HL-60/S4 (cell line): ENCODE measurements around the gene FGF14.
"Not testable (repeated sequence)": the region's sequence is repeated elsewhere in the genome, so short reads cannot be mapped to it uniquely, and the experiment has no call there.

Experiments
- in situ Hi-C: fragments of 300-500 bp; cut with MboI; formaldehyde crosslinking; loops from 2 replicates; pipeline ENCODE4 v1.14.3; 2022; ENCODE audit warnings: low sequenced_read_pairs

The FGF14 gene

DNA sequence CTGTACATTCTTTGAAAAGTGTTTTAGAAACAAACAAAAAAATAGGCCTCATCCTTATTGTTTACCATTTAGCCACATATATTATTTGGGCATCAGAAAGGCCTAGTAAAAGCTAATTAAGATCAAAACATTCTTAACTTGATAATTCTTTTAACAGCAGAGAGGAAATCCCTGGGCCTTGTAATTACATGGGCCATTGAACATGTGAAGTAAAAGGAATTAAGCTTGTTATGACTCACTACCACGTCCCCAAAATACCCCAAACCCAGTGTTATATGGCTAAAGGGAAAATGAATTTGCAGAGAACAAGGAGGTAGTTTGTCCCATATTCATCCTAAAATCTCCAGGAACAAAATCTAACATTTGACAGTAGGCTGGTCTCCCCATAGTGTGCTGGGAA lies 509.6 kb downstream of the FGF14 start:
- in situ Hi-C loops: no loop called here

DNA sequence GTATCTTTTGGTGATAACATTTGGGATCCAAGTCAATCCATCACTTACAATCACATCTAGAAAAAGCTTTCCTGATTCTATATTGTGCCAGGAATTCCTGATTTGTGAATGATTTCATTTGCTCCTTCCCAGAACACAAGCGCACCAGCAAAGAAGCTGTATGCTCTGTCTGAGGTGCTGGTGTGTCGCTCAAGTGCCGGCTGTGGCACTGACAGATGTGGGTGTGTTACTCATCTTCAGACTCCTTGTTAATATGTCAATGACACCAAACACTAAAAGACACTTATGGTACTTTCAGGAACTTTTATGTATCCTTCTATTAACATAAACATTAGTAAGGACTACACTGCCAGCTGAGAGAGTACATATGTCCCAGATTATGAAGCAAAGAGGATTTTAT lies 520.3 kb downstream of the FGF14 start:
- in situ Hi-C loops: no loop called here

DNA sequence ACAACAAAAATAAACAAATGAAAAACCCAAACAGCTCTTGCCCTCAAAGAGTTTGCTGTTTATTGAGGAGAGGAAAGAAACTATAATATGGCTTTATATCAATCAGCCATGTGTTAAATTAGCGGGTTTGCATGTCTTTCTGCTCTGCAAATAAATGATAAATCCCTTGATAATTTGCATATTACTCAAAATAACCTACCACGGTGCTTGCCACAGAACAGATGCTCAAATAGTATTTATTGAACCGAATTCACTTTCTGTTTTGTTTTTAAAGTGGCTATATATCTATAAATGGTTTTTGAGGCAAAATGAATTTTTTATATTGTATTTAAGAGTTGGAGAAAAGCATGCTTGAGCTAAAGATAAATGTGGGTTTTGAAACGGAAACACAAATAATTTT lies 521.3 kb downstream of the FGF14 start:
- in situ Hi-C loops: no loop called here

DNA sequence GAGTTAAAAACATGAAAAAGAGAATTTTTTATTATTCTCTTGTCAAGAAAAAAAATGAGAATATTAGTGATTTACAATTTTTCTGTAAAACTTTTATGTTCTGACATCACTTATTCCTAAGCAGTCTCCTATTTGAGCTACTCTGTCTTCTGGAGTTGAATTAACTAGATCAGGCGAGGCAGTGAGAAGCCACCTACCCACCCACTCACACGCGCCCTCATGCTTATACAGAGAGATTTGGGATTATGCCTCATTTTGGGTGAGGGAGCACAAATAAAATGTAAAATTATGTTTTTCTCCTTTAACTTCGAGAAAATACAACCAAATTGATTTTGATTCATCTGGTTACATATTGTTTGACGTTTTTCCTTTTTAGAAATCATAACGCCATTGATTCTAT lies 524.9 kb downstream of the FGF14 start:
- in situ Hi-C loops: no loop called here

DNA sequence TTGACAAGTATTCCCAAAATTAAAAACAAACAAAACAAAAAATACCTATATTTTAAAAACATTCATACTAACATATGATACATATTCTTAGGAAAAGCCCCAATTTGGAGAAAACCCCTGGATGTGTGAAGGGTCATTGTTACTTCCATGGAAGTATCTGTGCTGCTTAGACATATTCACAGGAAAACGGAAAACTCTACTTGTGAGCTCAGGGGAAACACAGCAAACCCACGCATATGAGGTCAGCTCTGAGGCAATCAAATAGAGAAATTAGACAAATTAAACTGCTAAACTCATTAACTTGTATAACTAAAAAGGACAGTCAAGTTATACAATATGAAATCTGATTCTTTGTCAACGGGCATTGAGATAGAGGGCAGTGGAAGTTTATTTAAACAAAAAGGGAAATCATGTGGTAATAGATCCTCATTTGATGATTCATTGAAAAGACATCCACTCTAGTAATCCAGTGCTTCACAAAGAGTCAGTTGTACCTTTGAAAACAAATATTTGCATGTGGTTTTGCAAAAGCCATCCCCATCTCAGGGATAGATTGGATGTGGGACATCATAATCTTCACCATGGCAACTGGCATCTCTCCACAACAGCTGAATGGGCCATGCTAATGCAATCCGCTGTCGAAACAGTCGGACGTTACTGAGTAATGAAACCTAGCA lies 526.0 kb downstream of the FGF14 start:
- in situ Hi-C loops: no loop called here

DNA sequence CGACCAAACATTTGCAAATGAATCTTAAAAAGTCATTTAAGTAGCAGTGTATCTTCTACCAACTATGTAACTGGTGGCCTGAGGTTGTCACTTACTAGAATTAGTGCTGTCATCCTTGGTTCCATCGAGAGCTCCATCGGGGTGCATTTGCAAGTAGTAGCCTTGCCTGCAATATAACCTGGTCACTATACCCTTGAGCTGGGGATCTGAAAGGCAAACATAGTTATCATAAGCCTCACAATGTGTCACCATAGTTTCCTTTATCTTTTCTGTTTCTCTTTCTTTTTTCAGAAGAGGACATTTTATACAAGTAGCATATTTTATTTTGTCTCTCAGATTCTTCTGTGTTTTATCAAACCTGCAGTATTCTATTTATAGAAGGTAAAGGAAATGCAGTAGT lies 526.8 kb downstream of the FGF14 start:
- in situ Hi-C loops: no loop called here

DNA sequence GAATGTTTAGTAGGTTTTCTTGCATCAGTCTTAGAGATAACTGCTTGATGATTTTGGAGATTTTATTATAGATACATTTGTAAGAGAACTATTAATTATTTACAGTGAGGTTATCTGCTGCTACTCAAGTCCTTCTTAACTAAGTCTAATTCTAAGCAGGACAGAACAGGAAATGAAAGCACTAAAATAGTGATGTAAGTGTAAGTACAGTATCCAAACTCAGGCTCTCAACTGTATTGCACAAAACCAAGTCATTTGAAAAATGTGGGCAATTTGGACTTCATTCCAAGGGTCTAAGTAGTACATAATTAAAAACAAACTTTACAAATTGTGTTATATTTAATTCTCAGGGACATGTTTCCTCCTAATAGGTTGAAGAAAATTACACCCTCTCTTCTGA lies 532.3 kb downstream of the FGF14 start:
- in situ Hi-C loops: no loop called here

DNA sequence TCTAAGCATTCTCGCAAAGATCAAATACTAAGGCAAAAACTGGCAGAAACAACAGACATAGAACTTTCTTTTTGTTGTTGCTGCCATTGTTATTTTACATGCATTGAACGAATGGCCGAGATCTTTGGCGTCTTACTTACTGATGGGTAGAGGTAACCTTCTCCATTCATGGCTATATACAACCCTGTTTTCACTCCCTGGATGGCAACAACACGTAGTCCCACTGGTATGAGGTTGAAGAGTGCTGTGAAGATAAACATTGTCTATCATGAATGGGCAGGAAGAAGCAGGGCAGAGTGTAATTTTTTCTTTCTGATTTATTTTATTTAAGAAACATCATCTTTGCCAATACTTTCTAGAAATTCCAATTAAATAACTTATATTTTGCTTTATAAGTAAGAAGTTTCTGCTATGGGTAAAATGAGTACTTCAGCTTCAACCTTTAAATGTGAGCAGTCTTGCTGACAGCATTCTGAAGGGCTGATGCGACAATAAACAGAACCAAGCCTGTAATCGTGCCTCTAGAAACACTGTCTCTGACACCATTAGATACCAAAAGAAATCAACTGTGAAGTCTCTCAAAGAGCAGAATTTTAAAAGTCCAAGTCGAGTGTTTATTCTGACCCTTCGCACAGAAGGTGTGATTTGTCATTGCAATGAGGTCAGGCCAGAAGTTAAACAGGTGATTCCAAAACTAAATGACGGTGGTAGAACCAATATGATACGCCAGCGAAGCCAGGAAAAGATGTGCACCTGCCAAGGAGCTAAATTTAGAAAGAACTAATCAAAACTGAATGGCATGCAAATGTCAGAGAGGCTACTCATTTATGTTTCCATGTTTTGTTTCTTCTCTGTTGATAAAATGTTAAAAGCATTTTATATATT lies 533.0 kb downstream of the FGF14 start:
- in situ Hi-C loops: no loop called here

DNA sequence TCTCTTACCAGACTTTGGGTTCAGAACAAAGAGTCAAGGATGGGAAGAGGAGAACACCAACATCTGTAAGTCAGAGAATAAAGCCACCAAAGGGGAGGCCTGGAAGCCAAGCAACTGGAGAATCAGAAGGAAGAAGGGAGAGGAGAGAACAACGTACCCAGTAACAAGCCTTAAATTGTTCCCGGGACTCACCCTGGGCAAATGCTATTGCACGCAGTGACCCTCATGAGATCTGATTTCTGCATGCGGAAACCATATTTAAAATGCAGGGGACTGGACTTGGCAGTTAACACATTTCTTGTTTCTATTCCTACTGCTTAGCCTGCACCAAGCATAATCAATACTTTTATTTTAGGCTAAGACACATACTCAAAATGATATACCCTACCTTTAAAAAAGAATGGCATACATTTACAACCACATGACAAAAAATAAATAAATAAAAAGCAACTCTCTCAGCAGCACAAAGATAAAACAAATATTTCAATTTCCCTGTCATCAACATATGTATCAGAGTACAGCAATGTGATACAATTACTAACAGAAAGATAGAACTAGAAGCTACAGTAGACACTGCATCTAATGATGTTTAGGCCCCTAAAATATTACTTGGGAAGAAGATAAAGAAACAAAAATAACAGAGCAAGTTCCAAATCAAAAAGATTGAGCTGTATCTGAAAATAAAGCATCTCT lies 534.8 kb downstream of the FGF14 start:
- in situ Hi-C loops: no loop called here

DNA sequence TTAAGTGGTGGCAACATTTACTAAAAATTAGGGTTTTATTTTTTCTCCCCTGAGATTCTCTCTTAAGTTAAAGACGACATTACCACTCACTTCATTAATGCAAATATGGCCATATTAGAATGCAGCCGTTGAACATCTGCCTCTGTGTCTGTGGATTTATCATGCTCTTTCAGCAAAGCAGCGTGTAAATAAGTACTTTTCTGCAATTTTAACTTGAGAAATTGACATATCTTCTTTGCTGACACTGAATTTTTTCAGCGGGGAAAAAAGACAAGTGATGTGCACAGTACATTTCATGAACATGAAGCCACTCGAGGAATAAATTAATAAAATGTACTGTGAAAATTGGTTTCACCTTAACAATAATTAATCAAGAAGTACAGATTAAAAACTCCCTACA lies 543.0 kb downstream of the FGF14 start:
- in situ Hi-C loops: no loop called here

DNA sequence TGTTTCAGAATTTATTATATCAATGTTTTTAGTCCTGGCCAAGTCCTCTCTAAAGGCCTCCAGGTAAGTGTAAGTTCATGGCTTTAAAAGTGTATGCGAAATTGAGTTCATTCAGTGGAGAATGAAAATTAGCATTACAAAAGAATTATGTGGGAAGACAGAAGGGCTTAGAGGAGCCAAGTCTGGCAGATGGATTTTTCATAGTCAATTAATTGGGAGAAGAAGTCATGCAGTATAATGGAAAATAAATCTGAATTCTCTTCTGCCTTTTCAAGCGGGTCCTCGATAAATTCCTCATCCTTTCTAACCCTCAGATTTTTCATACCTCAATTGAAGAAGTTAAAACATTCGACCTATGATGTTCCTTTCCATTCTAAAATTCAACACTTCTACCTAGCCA lies 555.1 kb downstream of the FGF14 start:
- in situ Hi-C loops: no loop called here

DNA sequence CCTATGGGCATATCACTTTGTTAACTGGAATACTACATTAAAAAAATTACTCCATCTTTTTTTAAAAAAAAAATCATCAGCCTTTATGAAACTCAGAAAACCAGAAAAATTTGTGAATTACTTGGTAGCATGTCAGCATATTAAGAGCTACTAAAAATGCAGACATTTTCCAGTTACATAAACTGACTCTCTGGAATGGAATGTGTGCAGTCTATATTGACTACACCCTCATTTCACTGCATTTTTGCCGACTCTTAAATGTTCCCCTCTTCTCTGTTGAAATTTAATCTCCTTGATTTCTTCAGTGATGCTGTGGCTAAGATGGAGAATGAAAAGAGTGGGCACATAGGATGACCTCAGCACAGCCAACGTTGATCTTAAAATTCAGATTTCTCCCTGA lies 555.6 kb downstream of the FGF14 start:
- in situ Hi-C loops: no loop called here

DNA sequence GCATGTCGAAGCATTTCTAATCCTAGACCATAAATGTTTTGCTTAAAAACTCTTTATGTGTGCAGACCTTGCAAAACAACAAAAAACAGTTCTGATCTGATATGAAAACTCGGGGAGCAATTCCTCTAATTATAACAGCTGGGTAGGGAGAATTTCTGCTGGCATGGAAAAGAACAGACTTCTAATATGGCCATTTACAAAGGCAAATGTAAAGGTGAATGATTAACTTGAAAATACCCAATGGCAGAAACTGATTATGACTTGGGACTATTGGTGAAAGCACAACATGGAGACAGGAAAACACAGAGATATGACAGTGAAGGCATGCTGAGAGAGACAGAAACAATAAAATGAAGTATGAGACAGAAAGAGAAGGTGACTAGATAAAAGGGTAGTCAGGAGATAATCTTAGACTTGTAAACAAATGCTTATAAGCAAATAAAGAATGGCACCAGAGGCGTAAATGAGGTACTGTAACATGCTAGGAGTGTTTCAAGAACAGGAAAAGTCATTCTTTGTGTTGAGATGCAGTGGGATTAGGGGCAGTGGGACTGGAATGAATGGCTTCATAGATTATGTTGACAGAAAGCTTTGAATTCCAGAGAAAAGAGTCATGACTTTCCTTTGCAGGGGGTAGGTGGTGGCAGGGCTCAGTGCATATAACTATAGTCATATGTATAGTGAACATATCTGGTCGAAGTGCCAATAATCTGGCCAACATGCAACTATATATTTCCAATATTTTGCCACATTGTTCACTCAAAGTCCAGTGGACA lies 556.4 kb downstream of the FGF14 start:
- in situ Hi-C loops: no loop called here

DNA sequence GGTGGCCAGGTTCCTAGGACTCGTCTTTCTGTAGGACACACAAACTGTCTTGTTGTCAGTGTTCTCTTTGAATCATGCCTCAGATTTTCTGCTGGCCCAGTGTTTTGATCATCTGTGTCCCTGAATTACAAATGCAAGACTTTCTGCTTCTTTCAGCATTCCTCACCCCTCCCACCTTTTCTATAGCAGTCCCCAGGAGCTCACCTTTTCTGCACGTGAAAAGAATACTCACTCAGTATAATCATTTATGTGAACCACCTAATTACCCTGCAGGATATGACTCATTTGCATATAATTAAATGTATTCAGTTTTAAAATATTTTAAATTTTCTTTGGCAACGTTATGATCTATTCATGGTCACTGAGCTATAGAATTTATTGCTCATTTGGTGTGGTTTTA lies 560.1 kb downstream of the FGF14 start:
- in situ Hi-C loops: no loop called here

DNA sequence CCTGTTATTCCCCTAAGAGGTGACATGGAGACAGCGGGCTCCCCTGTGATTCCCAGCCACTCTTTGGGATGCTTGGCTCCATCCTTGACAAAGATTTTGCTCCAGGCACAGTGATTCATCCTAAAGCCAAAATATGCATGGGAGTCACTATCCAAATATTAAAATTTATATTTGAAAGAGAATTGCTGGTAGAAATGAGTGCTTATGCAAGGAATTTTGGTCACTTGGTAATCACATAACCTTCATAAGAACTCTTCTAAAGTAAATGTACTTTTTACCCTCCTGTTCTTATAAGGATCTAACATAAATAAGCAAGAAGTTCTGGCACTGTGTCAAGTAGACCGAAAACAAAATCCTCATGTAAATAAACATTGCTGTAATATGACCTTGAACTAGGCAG lies 563.5 kb downstream of the FGF14 start:
- in situ Hi-C loops: no loop called here

DNA sequence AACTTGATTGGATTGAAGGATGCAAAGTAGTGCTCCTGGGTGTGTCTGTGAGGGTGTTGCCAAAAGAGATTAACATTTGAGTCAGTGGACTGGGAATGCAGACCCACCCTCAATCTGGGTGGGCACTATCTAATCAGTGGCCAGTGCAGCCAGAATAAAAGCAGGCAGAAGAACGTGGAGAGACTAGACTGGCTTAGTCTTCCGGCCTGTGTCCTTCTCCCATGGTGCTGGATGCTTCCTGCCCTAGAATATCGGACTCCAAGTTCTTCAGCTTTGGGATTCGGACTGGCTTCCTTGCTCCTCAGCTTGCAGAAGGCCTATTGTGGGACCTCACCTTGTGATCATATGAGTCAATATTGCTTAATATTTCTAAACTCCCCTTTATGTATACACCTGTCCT lies 564.1 kb downstream of the FGF14 start:
- in situ Hi-C loops: not testable (repeated sequence)

DNA sequence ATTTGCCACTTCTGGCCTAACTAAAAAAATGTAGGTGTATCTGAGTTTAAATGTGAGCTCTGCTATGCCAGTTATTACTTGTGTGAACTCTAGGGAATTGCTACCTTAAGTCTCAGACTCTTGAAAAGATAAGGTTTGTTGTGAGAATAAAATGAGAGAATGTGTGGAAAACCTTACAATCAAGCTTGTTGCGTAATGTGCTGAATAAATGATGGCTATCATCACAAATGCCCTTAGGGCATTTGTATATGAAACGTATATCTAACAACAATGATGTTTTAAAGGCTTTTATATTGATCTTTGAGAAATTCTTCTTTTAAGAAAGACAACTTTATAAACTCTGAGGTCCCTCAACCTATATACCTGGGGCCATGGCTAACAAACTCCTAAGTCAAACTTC lies 564.6 kb downstream of the FGF14 start:
- in situ Hi-C loops: no loop called here

DNA sequence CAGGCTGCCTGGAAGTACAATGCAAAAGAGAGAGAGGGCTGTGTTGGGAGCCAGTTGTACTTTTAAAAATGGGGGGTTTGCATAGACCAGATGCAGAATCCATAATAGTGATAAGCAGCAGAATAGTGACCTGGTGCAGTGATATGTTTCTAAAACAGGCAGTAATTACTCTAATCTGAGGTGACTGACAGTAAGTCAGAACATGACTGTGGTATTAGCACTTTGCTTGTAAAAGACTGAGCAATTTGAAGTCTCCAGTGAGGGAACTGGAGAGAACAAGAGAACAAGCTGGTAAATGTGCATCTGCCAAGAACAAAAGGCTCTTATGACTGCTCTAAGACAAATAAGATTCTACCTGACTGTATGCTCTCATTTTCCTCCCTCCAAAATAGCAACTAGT lies 565.9 kb downstream of the FGF14 start:
- in situ Hi-C loops: no loop called here

DNA sequence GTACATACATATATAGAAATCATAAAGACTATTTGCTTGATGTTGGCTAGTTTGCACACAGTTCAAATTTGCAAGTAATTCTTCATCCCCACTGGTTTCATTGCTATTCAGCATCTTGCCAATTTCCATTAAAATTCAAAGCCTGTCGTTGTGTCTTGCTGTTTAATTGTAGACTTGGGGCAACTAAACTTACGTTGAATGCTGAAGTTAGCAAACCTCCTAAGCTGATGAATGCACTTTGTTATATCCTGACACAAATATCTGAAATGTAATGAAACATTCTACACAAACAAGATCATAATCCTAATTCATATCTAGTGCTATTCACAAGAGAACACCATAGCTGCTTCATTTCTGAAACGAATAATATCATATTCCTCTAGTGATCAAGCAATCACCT lies 568.2 kb downstream of the FGF14 start:
- in situ Hi-C loops: no loop called here

DNA sequence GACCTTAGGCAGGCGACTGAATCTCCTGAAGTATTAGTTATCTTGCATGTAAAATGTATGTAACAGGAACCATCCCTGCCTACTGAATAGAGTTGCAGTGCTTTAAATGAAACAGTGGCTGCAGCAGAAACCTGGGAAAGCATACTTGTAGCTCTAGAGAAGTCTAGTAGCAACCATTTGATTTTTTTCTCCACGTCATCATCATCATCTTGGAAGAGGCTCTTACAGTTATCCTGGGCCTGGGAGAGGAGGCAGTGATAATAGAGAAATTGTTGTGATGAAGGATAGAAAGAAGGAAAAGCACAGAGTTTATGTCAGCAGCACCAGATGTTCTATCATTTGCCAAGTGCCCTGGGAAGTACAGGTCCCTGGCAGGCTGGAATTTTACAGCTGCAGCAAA lies 571.8 kb downstream of the FGF14 start:
- in situ Hi-C loops: no loop called here

DNA sequence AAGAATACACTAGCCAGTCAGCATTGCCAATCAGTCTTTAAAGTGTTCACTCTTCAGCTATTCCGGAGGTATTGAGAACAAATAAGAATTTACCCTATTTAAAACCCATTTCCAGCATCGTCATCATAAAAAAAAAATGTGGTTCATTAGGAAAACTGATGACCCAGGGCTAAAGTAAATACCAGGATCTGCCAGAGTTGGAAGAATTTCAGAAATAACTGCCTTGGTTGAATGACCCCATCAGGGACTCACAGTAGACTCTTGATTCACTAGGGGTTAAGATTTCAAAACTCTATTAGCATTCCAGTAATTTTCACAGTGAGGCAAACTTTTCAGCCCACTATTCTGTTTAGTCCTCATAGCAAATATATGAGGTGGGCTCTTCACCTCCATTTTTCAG lies 572.4 kb downstream of the FGF14 start:
- in situ Hi-C loops: no loop called here
